Stimulated activated CD4-positive, alpha-beta T cell treated with anti-CD3 and anti-CD28 coated beads, Interleukin-4, amount 100 ng/mL, for 24 hours (primary cell): ENCODE results near the gene DOCK8.
"Not testable (repeated sequence)": the region's sequence is repeated elsewhere in the genome, so short reads cannot be mapped to it uniquely, and the experiment has no call there.

ENCODE experiments used
- DNase-seq: peaks from one replicate; pipeline ENCODE4 v3.0.0-alpha.2; 2020

Gene DOCK8

GRCh38 chr9:373759-374206 is 159.1 kb downstream of the DOCK8 start:
- no peak for DNase-seq

- DNase-seq = no peak
Measured at GRCh38 chr9:374736-375135, 160.1 kb downstream of the DOCK8 start.

GRCh38 chr9:376115-376514 is 161.4 kb downstream of the DOCK8 start:
- DNase-seq = no peak

GRCh38 chr9:378263-378662 is 163.6 kb downstream of the DOCK8 start:
- no peak for DNase-seq

- DNase-seq = no peak
Measured at GRCh38 chr9:382383-382782, 167.7 kb downstream of the DOCK8 start.

GRCh38 chr9:385818-386398 is 171.2 kb downstream of the DOCK8 start:
- peak; percentile 23 for DNase-seq

GRCh38 chr9:389159-389558 is 174.5 kb downstream of the DOCK8 start:
- DNase-seq = no peak

- no peak for DNase-seq
Measured at GRCh38 chr9:389758-390157, 175.1 kb downstream of the DOCK8 start.

- DNase-seq = no peak
Measured at GRCh38 chr9:392077-392804, 177.6 kb downstream of the DOCK8 start.

GRCh38 chr9:394347-395052 is 179.8 kb downstream of the DOCK8 start:
- DNase-seq = no peak

GRCh38 chr9:396396-396795 is 181.7 kb downstream of the DOCK8 start:
- DNase-seq = no peak

GRCh38 chr9:398085-398484 is 183.4 kb downstream of the DOCK8 start:
- no peak for DNase-seq

GRCh38 chr9:401223-401622 is 186.6 kb downstream of the DOCK8 start:
- DNase-seq = no peak

GRCh38 chr9:404234-404633 is 189.6 kb downstream of the DOCK8 start:
- DNase-seq = no peak

- DNase-seq = no peak
Measured at GRCh38 chr9:405341-405740, 190.7 kb downstream of the DOCK8 start.

- no peak for DNase-seq
Measured at GRCh38 chr9:406886-407654, 192.4 kb downstream of the DOCK8 start.

- DNase-seq = not testable (repeated sequence)
Measured at GRCh38 chr9:409655-410054, 195.0 kb downstream of the DOCK8 start.

GRCh38 chr9:414595-414994 is 199.9 kb downstream of the DOCK8 start:
- no peak for DNase-seq

GRCh38 chr9:419571-420171 is 205.0 kb downstream of the DOCK8 start:
- DNase-seq = no peak

GRCh38 chr9:421896-422295 is 207.2 kb downstream of the DOCK8 start:
- DNase-seq = no peak

GRCh38 chr9:426264-426663 is 211.6 kb downstream of the DOCK8 start:
- no peak for DNase-seq

GRCh38 chr9:426976-427375 is 212.3 kb downstream of the DOCK8 start:
- no peak for DNase-seq

GRCh38 chr9:431701-432100 is 217.0 kb downstream of the DOCK8 start:
- no peak for DNase-seq
